ENCODE data around the gene SLC25A26.

DNA sequence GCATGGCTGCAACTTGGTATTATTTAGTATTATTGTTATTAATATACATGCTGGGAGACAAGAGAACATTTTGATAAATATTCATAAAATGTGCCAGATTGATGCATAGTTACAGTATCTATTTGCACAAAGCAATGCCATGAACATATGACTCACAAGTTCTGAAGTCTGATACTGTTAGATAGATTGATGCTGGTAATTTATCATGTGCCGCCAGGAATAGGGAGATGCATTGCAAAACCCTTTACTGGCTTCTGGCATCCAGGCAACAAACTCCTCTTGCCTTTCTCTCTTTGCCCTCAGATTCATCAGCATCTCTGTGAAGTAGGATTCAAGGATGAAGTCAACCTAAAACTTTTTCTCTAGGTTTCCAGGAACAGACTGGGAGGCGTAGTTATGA, 41.0 kb upstream of the SLC25A26 start:
- TF ChIP-seq, protein P1, sequence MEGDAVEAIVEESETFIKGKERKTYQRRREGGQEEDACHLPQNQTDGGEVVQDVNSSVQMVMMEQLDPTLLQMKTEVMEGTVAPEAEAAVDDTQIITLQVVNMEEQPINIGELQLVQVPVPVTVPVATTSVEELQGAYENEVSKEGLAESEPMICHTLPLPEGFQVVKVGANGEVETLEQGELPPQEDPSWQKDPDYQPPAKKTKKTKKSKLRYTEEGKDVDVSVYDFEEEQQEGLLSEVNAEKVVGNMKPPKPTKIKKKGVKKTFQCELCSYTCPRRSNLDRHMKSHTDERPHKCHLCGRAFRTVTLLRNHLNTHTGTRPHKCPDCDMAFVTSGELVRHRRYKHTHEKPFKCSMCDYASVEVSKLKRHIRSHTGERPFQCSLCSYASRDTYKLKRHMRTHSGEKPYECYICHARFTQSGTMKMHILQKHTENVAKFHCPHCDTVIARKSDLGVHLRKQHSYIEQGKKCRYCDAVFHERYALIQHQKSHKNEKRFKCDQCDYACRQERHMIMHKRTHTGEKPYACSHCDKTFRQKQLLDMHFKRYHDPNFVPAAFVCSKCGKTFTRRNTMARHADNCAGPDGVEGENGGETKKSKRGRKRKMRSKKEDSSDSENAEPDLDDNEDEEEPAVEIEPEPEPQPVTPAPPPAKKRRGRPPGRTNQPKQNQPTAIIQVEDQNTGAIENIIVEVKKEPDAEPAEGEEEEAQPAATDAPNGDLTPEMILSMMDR (IDR thresholded peaks at IDR 0.05): no peak
- no peak for TF ChIP-seq POLR2A (IDR thresholded peaks at IDR 0.05)
